Measurements from ENCODE around the gene COL21A1. TPM values are rescaled to one million over a fixed set of nuclear protein-coding genes. Genes with fewer than 3 reads are reported as not detected.

COL21A1 gene
- total RNA-seq, 1 donor from 2014 or later = 16.7 TPM

DNA sequence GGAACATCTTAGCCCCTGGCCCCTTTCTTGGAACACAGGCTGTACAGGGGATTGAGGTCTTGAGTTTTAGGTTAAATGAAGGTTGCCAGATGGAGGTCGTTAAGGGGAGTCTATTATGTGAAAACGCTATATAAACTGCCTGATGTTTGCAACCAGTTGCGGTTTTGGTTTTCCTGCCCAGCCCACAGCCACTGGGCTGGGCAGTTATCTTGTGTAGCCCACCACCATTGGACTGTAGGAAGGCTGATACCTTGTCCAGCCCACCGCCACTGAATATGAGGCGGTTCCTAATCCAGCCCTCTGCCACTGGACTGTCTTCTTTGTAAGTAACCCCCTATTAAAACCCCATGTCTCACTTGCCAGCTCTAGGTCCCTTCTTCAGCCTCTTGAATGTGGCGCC, 42.3 kb upstream of the COL21A1 start:
- intact Hi-C loops (cut with DNase I) = no loop called here
- H3K4me3 ChIP-seq = no peak overlapping the region
- TF ChIP-seq POLR2AphosphoS5 (IDR thresholded peaks at IDR 0.05; ENCODE audit: insufficient read depth in 1 of 2, low read depth in 1 of 2) (no peak), POLR2A (IDR thresholded peaks at IDR 0.05) (no peak)
- TF ChIP-seq, protein P1, sequence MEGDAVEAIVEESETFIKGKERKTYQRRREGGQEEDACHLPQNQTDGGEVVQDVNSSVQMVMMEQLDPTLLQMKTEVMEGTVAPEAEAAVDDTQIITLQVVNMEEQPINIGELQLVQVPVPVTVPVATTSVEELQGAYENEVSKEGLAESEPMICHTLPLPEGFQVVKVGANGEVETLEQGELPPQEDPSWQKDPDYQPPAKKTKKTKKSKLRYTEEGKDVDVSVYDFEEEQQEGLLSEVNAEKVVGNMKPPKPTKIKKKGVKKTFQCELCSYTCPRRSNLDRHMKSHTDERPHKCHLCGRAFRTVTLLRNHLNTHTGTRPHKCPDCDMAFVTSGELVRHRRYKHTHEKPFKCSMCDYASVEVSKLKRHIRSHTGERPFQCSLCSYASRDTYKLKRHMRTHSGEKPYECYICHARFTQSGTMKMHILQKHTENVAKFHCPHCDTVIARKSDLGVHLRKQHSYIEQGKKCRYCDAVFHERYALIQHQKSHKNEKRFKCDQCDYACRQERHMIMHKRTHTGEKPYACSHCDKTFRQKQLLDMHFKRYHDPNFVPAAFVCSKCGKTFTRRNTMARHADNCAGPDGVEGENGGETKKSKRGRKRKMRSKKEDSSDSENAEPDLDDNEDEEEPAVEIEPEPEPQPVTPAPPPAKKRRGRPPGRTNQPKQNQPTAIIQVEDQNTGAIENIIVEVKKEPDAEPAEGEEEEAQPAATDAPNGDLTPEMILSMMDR (IDR thresholded peaks at IDR 0.05) = no peak
- H3K27ac ChIP-seq = no peak overlapping the region
- H3K9me3 ChIP-seq = no peaks in the 10 kb centered on the region
- DNase-seq (ENCODE audit: extremely low spot score in 2 of 2) = no peak
- no peaks in the 10 kb centered on the region for H3K36me3 ChIP-seq
- H3K27me3 ChIP-seq = no peaks in the 10 kb centered on the region
- no peaks in the 10 kb centered on the region for H3K4me1 ChIP-seq

GRCh38 chr6:56288347-56288746, 41.0 kb upstream of the COL21A1 start:
- Histone ChIP-seq H3K9me3 (no peaks in the 10 kb centered on the region), H3K36me3 (no peaks in the 10 kb centered on the region), H3K4me1 (no peaks in the 10 kb centered on the region), H3K27ac (no peak overlapping the region), H3K4me3 (no peak overlapping the region), H3K27me3 (no peaks in the 10 kb centered on the region)
- TF ChIP-seq, protein P1 (IDR thresholded peaks at IDR 0.05) = no peak
- TF ChIP-seq POLR2AphosphoS5 (IDR thresholded peaks at IDR 0.05; ENCODE audit: insufficient read depth in 1 of 2, low read depth in 1 of 2) = no peak
- TF ChIP-seq POLR2A (IDR thresholded peaks at IDR 0.05) = no peak
- no peak for DNase-seq (ENCODE audit: extremely low spot score in 2 of 2)
- intact Hi-C loops (cut with DNase I) = no loop called here

GRCh38 chr6:56282391-56282790, 35.0 kb upstream of the COL21A1 start:
- intact Hi-C loops (cut with DNase I) = no loop called here
- Histone ChIP-seq H3K27me3 (no peaks in the 10 kb centered on the region), H3K27ac (no peak overlapping the region), H3K36me3 (no peaks in the 10 kb centered on the region), H3K4me3 (no peak overlapping the region), H3K9me3 (no peaks in the 10 kb centered on the region), H3K4me1 (no peaks in the 10 kb centered on the region)
- DNase-seq (ENCODE audit: extremely low spot score in 2 of 2) = no peak
- TF ChIP-seq POLR2AphosphoS5 (IDR thresholded peaks at IDR 0.05; ENCODE audit: insufficient read depth in 1 of 2, low read depth in 1 of 2) (no peak), POLR2A (IDR thresholded peaks at IDR 0.05) (no peak)
- TF ChIP-seq, protein P1 (IDR thresholded peaks at IDR 0.05) = no peak

GRCh38 chr6:56280126-56280525, 32.7 kb upstream of the COL21A1 start:
- Histone ChIP-seq H3K4me1 (no peaks in the 10 kb centered on the region), H3K27ac (no peak overlapping the region), H3K36me3 (no peaks in the 10 kb centered on the region), H3K27me3 (no peaks in the 10 kb centered on the region), H3K9me3 (no peaks in the 10 kb centered on the region), H3K4me3 (no peak overlapping the region)
- no peak for DNase-seq (ENCODE audit: extremely low spot score in 2 of 2)
- intact Hi-C loops (cut with DNase I) = no loop called here
- TF ChIP-seq POLR2A (IDR thresholded peaks at IDR 0.05) = no peak
- TF ChIP-seq, protein P1 (IDR thresholded peaks at IDR 0.05) = no peak
- TF ChIP-seq POLR2AphosphoS5 (IDR thresholded peaks at IDR 0.05; ENCODE audit: insufficient read depth in 1 of 2, low read depth in 1 of 2) = no peak

DNA sequence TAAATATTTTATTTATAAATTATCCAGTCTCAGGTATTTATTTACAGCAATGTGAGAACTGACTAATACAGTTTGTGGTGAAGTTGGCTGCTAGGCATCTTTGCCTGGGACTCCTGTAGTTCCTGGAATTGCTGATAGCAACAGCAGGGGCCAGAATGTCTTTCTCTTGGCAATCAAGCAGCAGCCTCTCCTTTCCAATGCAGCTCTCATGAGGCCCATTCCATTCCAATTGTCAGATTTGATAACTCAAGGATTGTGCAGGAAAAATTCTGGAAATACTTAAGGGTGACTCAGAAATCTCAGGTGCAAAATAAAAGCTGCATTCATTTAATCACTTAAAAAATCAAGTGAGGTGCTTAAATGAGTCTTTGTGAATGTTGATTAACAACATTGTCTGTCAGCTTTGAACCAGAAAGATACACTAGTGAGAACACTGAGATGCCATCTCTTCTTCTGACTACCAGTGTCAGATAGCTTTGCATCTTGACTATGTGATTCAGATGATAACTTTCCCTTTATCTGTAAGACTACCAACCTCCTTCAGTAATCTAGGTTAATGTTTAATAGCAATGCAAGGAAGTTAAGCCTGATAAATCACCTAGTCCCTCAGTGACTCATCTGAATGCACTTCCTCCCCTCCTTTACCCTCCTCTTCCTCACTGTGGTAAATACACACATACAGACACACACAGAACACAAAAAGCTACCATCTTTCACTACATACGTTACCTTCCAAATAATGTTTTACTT, 32.1 kb upstream of the COL21A1 start:
- TF ChIP-seq, protein P1 (IDR thresholded peaks at IDR 0.05) = no peak
- TF ChIP-seq POLR2A (IDR thresholded peaks at IDR 0.05) (no peak), POLR2AphosphoS5 (IDR thresholded peaks at IDR 0.05; ENCODE audit: insufficient read depth in 1 of 2, low read depth in 1 of 2) (no peak)
- DNase-seq (ENCODE audit: extremely low spot score in 2 of 2) = no peak
- H3K27me3 ChIP-seq = no peaks in the 10 kb centered on the region
- H3K4me1 ChIP-seq = no peaks in the 10 kb centered on the region
- intact Hi-C loops (cut with DNase I) = no loop called here
- no peaks in the 10 kb centered on the region for H3K9me3 ChIP-seq
- H3K4me3 ChIP-seq = no peak overlapping the region
- no peaks in the 10 kb centered on the region for H3K36me3 ChIP-seq
- H3K27ac ChIP-seq = no peak overlapping the region

All from vagina (tissue), 2 donors.